K562 (cell line): ENCODE results near the gene LSM4. TPM values are rescaled to one million over a fixed set of nuclear protein-coding genes. Genes with fewer than 3 reads are reported as not detected.

Source experiments
- ATAC-seq: fragments of 200-7000 bp; cut with Tn5 transposase; 3 replicates; pipeline ENCODE4 v1.9.1; 2020; ENCODE audit warnings: moderate library complexity
- BruUV-seq: library from RNA; stranded (reverse); fragments of 400-500 nt; replicated peaks from 2 replicates; lab custom pipeline; 2021; lab: Mats Ljungman, UMichigan
- CTCF ChIA-PET: fragments of 300-600 bp; formaldehyde crosslinking; extraction: SDS; loops from one replicate; lab custom pipeline; 2021; ENCODE audit warnings: low intra/inter-chr PET ratio; lab: Yijun Ruan, JAX
- POLR2A ChIA-PET: fragments of 300-600, 350-650 bp; sonication (Branson Sonifier 250); formaldehyde crosslinking; extraction: SDS; loops from one replicate; lab custom pipeline; 2021; ENCODE audit warnings: antibody characterized with exemption, inconsistent platforms; lab: Yijun Ruan, JAX
- DNase-seq, 4 experiments: peaks; one replicate each; pipeline versions ENCODE4 v3.0.0 to v3.0.0-alpha.2; 2011 to 2018; ENCODE audit warnings: low spot score in 3 of 4, mixed read lengths in 3 of 4; ENCODE audit errors: extremely low read depth in 1 of 4
- FAIRE-seq: peaks from 2 replicates; lab custom pipeline; 2011; peaks lifted over from hg19 to GRCh38; lab: Jason Lieb, UNC
- H2AFZ ChIP-seq: 2 replicates; pipeline ENCODE4 v1.6.0; 2011; ENCODE audit warnings: low read depth, low read length, control low read depth, inconsistent platforms
- H3K27ac ChIP-seq: fragments of 200-600 bp; 3 replicates; pipeline ENCODE4 v1.8.0; 2011; ENCODE audit warnings: low read depth, mild to moderate bottlenecking, control low read depth, inconsistent platforms, low read length, moderate library complexity, mixed read lengths; ENCODE audit errors: extremely low read depth
- H3K27me3 ChIP-seq, 2 experiments: fragments of 300-600 bp in 1 of 2; 2 replicates in 1 of 2; 3 replicates in 1 of 2; pipeline versions ENCODE4 v1.6.0 to v1.8.0; 2011; ENCODE audit warnings: inconsistent platforms in 2 of 2, low read length in 2 of 2, mild to moderate bottlenecking in 1 of 2, mixed read lengths in 1 of 2, moderate library complexity in 1 of 2; ENCODE audit not compliant: control insufficient read depth in 2 of 2, insufficient read depth in 2 of 2
- H3K36me3 ChIP-seq: fragments of 300-600 bp; 3 replicates; pipeline ENCODE4 v1.8.0; 2011; ENCODE audit warnings: mild to moderate bottlenecking, low read length, inconsistent platforms; ENCODE audit not compliant: control insufficient read depth, insufficient read depth
- H3K4me1 ChIP-seq, 2 experiments: fragments of 200-600 bp in 1 of 2; replicated peaks in 1 of 2; 2 replicates in 1 of 2; 3 replicates in 1 of 2; pipeline versions ENCODE4 v1.5.1 to v1.8.0; 2011; ENCODE audit warnings: inconsistent platforms in 2 of 2, low read length in 2 of 2, mild to moderate bottlenecking in 1 of 2, mixed read lengths in 1 of 2, moderate library complexity in 1 of 2; ENCODE audit not compliant: control insufficient read depth in 2 of 2, insufficient read depth in 2 of 2
- H3K4me2 ChIP-seq: 2 replicates; pipeline ENCODE4 v1.6.1; 2011; ENCODE audit warnings: low read length, control low read depth, inconsistent platforms, mixed read lengths; ENCODE audit not compliant: insufficient read depth
- H3K4me3 ChIP-seq: fragments of 200-600 bp; sonication (generic), shearing (Covaris generic); 2 replicates; pipeline ENCODE4 v1.5.1; 2016; ENCODE audit warnings: control low read depth, inconsistent platforms
- H3K79me2 ChIP-seq: fragments of 200-600 bp; 3 replicates; pipeline ENCODE4 v1.8.0; 2011; ENCODE audit warnings: low read length, inconsistent platforms; ENCODE audit not compliant: control insufficient read depth, insufficient read depth
- H3K9ac ChIP-seq, 2 experiments: 2 replicates each; pipeline versions ENCODE4 v1.6.0 to v1.6.1; 2011; ENCODE audit warnings: low read depth in 2 of 2, low read length in 2 of 2, control low read depth in 1 of 2, inconsistent platforms in 1 of 2, mild to moderate bottlenecking in 1 of 2, mixed read lengths in 1 of 2; ENCODE audit not compliant: insufficient read depth in 1 of 2
- H3K9me1 ChIP-seq: one replicate; pipeline ENCODE4 v1.6.0; 2011; ENCODE audit warnings: inconsistent platforms, mild to moderate bottlenecking, low read length, moderate library complexity; ENCODE audit not compliant: control insufficient read depth, insufficient read depth
- H3K9me3 ChIP-seq: replicated peaks from 2 replicates; pipeline ENCODE4 v1.5.1; 2011; ENCODE audit warnings: low read depth, low read length, inconsistent platforms; ENCODE audit not compliant: control insufficient read depth, insufficient read depth
- H4K20me1 ChIP-seq: replicated peaks from 2 replicates; pipeline ENCODE4 v1.6.1; 2011; ENCODE audit warnings: low read length, inconsistent platforms, mixed read lengths; ENCODE audit not compliant: control insufficient read depth, insufficient read depth
- HINFP ChIP-seq: fragments of 450-650 bp; conservative IDR thresholded peaks from 2 replicates; pipeline ENCODE4 v1.6.1; 2016; ENCODE audit warnings: missing genetic modification characterization, low read depth, mild to moderate bottlenecking, control low read depth, missing compliant biosample characterization
- HMG20B ChIP-seq: fragments of 250-450 bp; sonication (Bioruptor Pico); IDR thresholded peaks from 2 replicates; pipeline ENCODE4 v1.5.0; 2021; ENCODE audit warnings: mild to moderate bottlenecking
- JUN ChIP-seq, 2 experiments: sonication (generic) in 1 of 2; formaldehyde crosslinking in 1 of 2; IDR thresholded peaks; 2 replicates each; pipeline versions ENCODE4 v1.6.1 to v1.8.0; 2012 to 2022; ENCODE audit warnings: borderline replicate concordance in 2 of 2, mild to moderate bottlenecking in 2 of 2, improper control_type of control experiment in 1 of 2, low read depth in 1 of 2, low read length in 1 of 2, missing genetic modification reagents in 1 of 2
- ZNF449 ChIP-seq: fragments of 250-450 bp; sonication (Bioruptor Pico); IDR thresholded peaks from 2 replicates; pipeline ENCODE4 v1.8.0; 2022; ENCODE audit warnings: moderate library complexity, mild to moderate bottlenecking, inconsistent platforms
- WGBS: fragments of 100-300 bp; shearing (Covaris generic); methylation state at CpG from one replicate; pipeline ENCODE4 v1.1.6; 2016; ENCODE audit warnings: low coverage, mixed read lengths; ENCODE audit not compliant: insufficient coverage; ENCODE audit errors: missing lambda C conversion rate; 5-methylcytosine and 5-hydroxymethylcytosine counted together
- in situ Hi-C: fragments of 300-500 bp; cut with MboI; formaldehyde crosslinking; loops from 4 replicates; pipeline ENCODE4 v1.15.0; 2018; ENCODE audit warnings: inconsistent platforms, mixed read lengths
- intact Hi-C: fragments of 100-400 bp; cut with micrococcal nuclease; formaldehyde crosslinking; loops from 2 replicates; pipeline ENCODE4 v1.14.2; 2022
- polyA plus RNA-seq, 8 experiments: library from polyadenylated mRNA; depleted of rRNA in 4 of 8; stranded (reverse) in 5 of 8; unstranded in 3 of 8; fragments of >200 nt; fragmentation: Nextera tagmentation in 2 of 8; fragmentation: Illumina TruSeq in 1 of 8; extraction: Ambion mirVana in 2 of 8; extraction: Trizol in 1 of 8; gene quantifications; 2 replicates each; pipeline versions ENCODE4 v1.2.1 to v1.2.3, GENCODE V29; 2011 to 2014; ENCODE audit warnings: inconsistent platforms in 1 of 8, missing spikeins in 1 of 8
- total RNA-seq, 7 experiments: library from RNA; depleted of rRNA in 6 of 7; stranded (reverse); fragments of >200 nt in 6 of 7; fragmentation: Illumina TruSeq in 2 of 7; extraction: Trizol in 2 of 7; gene quantifications; 2 replicates each; pipeline versions ENCODE4 v1.2.1 to v1.2.3, GENCODE V29; 2011 to 2021; ENCODE audit warnings: low replicate concordance in 1 of 7

Gene LSM4
- total and polyA plus RNA-seq, 9 of the 15 experiments (the other 6 are each of a cell fraction or from before 2014, with no cell fraction given), result 11.9 to 763 (median 202) TPM

- ChIA-PET POLR2A (interaction anchor here (3.3 kb wide), 1 partner anchor 14 kb away, joined by 44 read pairs; the partner anchor contains the start of gene JUND), CTCF (no interaction called here)
- Histone ChIP-seq H3K79me2 (no peaks in the 10 kb centered on the region), H3K4me1 (peaks cover 14 to 37% of the 10 kb centered on the region in 2 experiments), H3K4me2 (no peak overlapping the region), H2AFZ (no peak overlapping the region), H3K27ac (no peak overlapping the region), H3K9me1 (no peaks in the 10 kb centered on the region), H4K20me1 (no peaks in the 10 kb centered on the region), H3K27me3 (no peaks in the 10 kb centered on the region), H3K4me3 (no peak overlapping the region), H3K9ac (peak overlapping the region in 1 of 2 experiments; percentile 20; a peak in 1 of 4 replicates), H3K36me3 (no peaks in the 10 kb centered on the region), H3K9me3 (no peaks in the 10 kb centered on the region)
- in situ Hi-C loops (no loop called here), intact Hi-C loops (no loop called here)
- 34% methylated on average over 7 of the region's 7 CpGs for WGBS
- FAIRE-seq (no peak), DNase-seq (no peak), ATAC-seq (no peak)
- BruUV-seq, result no TSS peak
- TF ChIP-seq ZNF449, result no peak
- no peak for TF ChIP-seq JUN (IDR thresholded peaks at IDR 0.05; ENCODE audit: borderline replicate concordance, low read depth, low read length)
- TF ChIP-seq JUN (CRISPR knock-in tag; IDR thresholded peaks at IDR 0.05; ENCODE audit: borderline replicate concordance), result 0 out of 2 replicates have a peak, but pooled peaks have one; percentile 37
- TF ChIP-seq HMG20B, result no peak
- no peak for TF ChIP-seq HINFP (tag)
Observed at GRCh38 chr19:18265582-18265981, 57.3 kb downstream of the LSM4 start.
